ENCODE results near the gene COL6A5. TPM values are rescaled to one million over a fixed set of nuclear protein-coding genes. Genes with fewer than 3 reads are reported as not detected.

The COL6A5 gene
- total and polyA plus RNA-seq, 2 donors (not counting 1 experiment from before 2014, with no cell fraction given), result 0.06 to 0.66 TPM

DNA sequence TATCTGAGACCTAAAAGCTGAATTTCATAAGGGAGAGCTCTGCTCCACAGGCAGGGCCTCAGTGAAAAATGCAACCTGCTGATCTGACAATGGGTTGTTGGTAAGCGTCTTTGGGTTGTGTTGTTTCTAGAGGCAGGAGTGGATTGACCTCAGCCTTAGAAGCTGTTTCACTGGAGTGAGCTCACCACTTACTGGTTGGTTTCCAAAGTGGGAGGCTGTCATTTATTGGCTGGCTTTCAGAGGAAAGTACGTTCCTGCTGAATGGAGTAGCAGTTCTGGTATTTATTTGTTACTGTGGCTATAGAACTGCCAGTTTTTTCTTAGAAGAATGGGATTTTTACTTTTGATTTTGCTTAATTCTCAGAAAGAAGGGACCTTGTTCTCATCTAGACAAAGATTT lies 29.3 kb upstream of the COL6A5 start:
- H3K4me2 ChIP-seq (ENCODE audit: extremely low read depth, insufficient read depth, low read length), result no peak overlapping the region
- H3K27ac ChIP-seq (ENCODE audit: insufficient read depth, low read length), result no peak overlapping the region
- no peaks in the 10 kb centered on the region for H3K4me1 ChIP-seq (ENCODE audit: control insufficient read depth, extremely low read depth, insufficient read depth, low read length)
- H3K36me3 ChIP-seq (ENCODE audit: control insufficient read depth, insufficient read depth, low read length), result no peaks in the 10 kb centered on the region
- DNase-seq (ENCODE audit: low read depth in 2 of 2), result peak; percentile 22 to 44
- no peak overlapping the region for H2AFZ ChIP-seq (ENCODE audit: low read length)
- H3K4me3 ChIP-seq (replicated peaks in 1 of 4; ENCODE audit: control extremely low read depth in 1 of 4, insufficient read depth in 1 of 4, low read depth in 3 of 4, low read length in 4 of 4), result no peak overlapping the region
- no peaks in the 10 kb centered on the region for H3K27me3 ChIP-seq (ENCODE audit: control insufficient read depth, insufficient read depth, low read length)
- TF ChIP-seq, protein P1, sequence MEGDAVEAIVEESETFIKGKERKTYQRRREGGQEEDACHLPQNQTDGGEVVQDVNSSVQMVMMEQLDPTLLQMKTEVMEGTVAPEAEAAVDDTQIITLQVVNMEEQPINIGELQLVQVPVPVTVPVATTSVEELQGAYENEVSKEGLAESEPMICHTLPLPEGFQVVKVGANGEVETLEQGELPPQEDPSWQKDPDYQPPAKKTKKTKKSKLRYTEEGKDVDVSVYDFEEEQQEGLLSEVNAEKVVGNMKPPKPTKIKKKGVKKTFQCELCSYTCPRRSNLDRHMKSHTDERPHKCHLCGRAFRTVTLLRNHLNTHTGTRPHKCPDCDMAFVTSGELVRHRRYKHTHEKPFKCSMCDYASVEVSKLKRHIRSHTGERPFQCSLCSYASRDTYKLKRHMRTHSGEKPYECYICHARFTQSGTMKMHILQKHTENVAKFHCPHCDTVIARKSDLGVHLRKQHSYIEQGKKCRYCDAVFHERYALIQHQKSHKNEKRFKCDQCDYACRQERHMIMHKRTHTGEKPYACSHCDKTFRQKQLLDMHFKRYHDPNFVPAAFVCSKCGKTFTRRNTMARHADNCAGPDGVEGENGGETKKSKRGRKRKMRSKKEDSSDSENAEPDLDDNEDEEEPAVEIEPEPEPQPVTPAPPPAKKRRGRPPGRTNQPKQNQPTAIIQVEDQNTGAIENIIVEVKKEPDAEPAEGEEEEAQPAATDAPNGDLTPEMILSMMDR (conservative IDR thresholded peaks at IDR 0.05 in 1 of 2, IDR thresholded peaks at IDR 0.05 in 1 of 2; ENCODE audit: low read depth in 1 of 2, low read length in 2 of 2), result no peak
- no peak for TF ChIP-seq EZH2 (IDR thresholded peaks at IDR 0.05; ENCODE audit: low read length, missing control alignments)
- no peaks in the 10 kb centered on the region for H3K79me2 ChIP-seq (ENCODE audit: control insufficient read depth, insufficient read depth, low read length)
- no peaks in the 10 kb centered on the region for H4K20me1 ChIP-seq (ENCODE audit: control insufficient read depth, extremely low read depth, insufficient read depth, low read length)
- no peak overlapping the region for H3K9ac ChIP-seq (ENCODE audit: insufficient read depth, low read length)
- H3K9me3 ChIP-seq (ENCODE audit: control insufficient read depth, insufficient read depth, low read depth, low read length), result no peaks in the 10 kb centered on the region

DNA sequence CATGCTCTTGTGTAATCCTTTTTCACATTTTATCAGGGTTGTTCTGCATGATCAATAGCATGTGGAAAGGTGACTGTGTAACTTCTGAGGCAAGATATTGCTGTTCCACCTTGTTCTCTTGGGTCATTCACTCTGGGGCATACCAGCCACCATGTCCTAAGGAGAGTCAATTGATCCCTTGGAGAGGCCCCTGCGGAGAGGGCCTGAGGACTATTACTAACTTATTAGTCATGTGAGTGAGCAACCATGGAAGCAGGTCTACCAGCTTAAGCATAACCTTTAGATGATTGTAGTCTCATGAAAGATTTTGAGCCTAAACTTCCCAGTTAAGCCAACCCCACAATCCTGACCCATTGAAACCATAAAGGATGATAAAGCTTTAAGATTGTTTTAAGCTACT lies 22.0 kb upstream of the COL6A5 start:
- H4K20me1 ChIP-seq (ENCODE audit: control insufficient read depth, extremely low read depth, insufficient read depth, low read length), result no peaks in the 10 kb centered on the region
- no peak overlapping the region for H3K4me3 ChIP-seq (replicated peaks in 1 of 4; ENCODE audit: control extremely low read depth in 1 of 4, insufficient read depth in 1 of 4, low read depth in 3 of 4, low read length in 4 of 4)

DNA sequence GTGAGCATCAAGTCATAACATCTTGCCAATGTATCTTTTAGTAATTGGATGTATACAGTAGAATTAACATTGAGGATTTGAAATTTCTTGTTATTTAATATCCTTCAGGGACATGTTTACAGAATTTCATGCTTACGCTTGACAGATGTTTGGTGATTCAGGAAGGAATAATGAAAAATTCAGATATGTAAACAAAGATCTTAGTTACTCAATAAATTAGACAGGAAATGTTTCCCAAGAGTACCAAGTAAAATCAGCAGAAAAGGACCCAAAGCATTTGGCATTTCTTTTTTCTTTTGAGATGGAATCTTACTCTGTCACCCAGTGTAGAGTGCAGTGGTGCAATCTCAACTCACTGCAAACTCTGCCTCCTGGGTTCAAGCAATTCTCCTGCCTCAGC lies 4.7 kb upstream of the COL6A5 start:
- Histone ChIP-seq H3K9ac (ENCODE audit: insufficient read depth, low read length) (no peak overlapping the region), H3K9me3 (ENCODE audit: control insufficient read depth, insufficient read depth, low read depth, low read length) (no peaks in the 10 kb centered on the region), H2AFZ (ENCODE audit: low read length) (no peak overlapping the region), H3K36me3 (ENCODE audit: control insufficient read depth, insufficient read depth, low read length) (no peaks in the 10 kb centered on the region), H3K27ac (ENCODE audit: insufficient read depth, low read length) (no peak overlapping the region), H3K4me2 (ENCODE audit: extremely low read depth, insufficient read depth, low read length) (no peak overlapping the region), H3K4me1 (ENCODE audit: control insufficient read depth, extremely low read depth, insufficient read depth, low read length) (peaks cover 5% of the 10 kb centered on the region), H4K20me1 (ENCODE audit: control insufficient read depth, extremely low read depth, insufficient read depth, low read length) (no peaks in the 10 kb centered on the region), H3K4me3 (replicated peaks in 1 of 4; ENCODE audit: control extremely low read depth in 1 of 4, insufficient read depth in 1 of 4, low read depth in 3 of 4, low read length in 4 of 4) (no peak overlapping the region), H3K27me3 (ENCODE audit: control insufficient read depth, insufficient read depth, low read length) (peaks cover 9% of the 10 kb centered on the region), H3K79me2 (ENCODE audit: control insufficient read depth, insufficient read depth, low read length) (no peaks in the 10 kb centered on the region)
- TF ChIP-seq, protein P1 (conservative IDR thresholded peaks at IDR 0.05 in 1 of 2, IDR thresholded peaks at IDR 0.05 in 1 of 2; ENCODE audit: low read depth in 1 of 2, low read length in 2 of 2), result no peak
- TF ChIP-seq EZH2 (IDR thresholded peaks at IDR 0.05; ENCODE audit: low read length, missing control alignments), result no peak
- peak in 1 of 2 donors; percentile 46 for DNase-seq (ENCODE audit: low read depth in 2 of 2)

More for the DNA sequence above, 22.0 kb upstream of the COL6A5 start:
- no peaks in the 10 kb centered on the region for H3K36me3 ChIP-seq (ENCODE audit: control insufficient read depth, insufficient read depth, low read length)
- H3K4me2 ChIP-seq (ENCODE audit: extremely low read depth, insufficient read depth, low read length), result no peak overlapping the region
- no peaks in the 10 kb centered on the region for H3K4me1 ChIP-seq (ENCODE audit: control insufficient read depth, extremely low read depth, insufficient read depth, low read length)
- no peaks in the 10 kb centered on the region for H3K27me3 ChIP-seq (ENCODE audit: control insufficient read depth, insufficient read depth, low read length)
- H3K27ac ChIP-seq (ENCODE audit: insufficient read depth, low read length), result no peak overlapping the region
- H2AFZ ChIP-seq (ENCODE audit: low read length), result no peak overlapping the region
- DNase-seq (ENCODE audit: low read depth in 2 of 2), result no peak
- H3K9ac ChIP-seq (ENCODE audit: insufficient read depth, low read length), result no peak overlapping the region
- no peaks in the 10 kb centered on the region for H3K79me2 ChIP-seq (ENCODE audit: control insufficient read depth, insufficient read depth, low read length)
- TF ChIP-seq EZH2 (IDR thresholded peaks at IDR 0.05; ENCODE audit: low read length, missing control alignments), result no peak
- TF ChIP-seq, protein P1 (conservative IDR thresholded peaks at IDR 0.05 in 1 of 2, IDR thresholded peaks at IDR 0.05 in 1 of 2; ENCODE audit: low read depth in 1 of 2, low read length in 2 of 2), result no peak
- H3K9me3 ChIP-seq (ENCODE audit: control insufficient read depth, insufficient read depth, low read depth, low read length), result no peaks in the 10 kb centered on the region
